Glutamatergic neuron (in vitro differentiated cells): ENCODE results near the gene TAF3. TPM values are rescaled to one million over a fixed set of nuclear protein-coding genes. Genes with fewer than 3 reads are reported as not detected.
"Not testable (repeated sequence)": the region's sequence is repeated elsewhere in the genome, so short reads cannot be mapped to it uniquely, and the experiment has no call there.

Source experiments
- DNase-seq: peaks from one replicate; pipeline ENCODE4 v3.0.0; 2022
- H3K27ac Mint-ChIP-seq: one replicate; pipeline ENCODE4 v1.8.0; 2020; ENCODE audit warnings: mild to moderate bottlenecking, mixed read lengths, inconsistent platforms; ENCODE audit not compliant: unreplicated experiment
- H3K27me3 Mint-ChIP-seq: one replicate; pipeline ENCODE4 v1.8.0; 2020; ENCODE audit warnings: mild to moderate bottlenecking, moderate library complexity, mixed read lengths, inconsistent platforms; ENCODE audit not compliant: unreplicated experiment
- H3K36me3 Mint-ChIP-seq: one replicate; pipeline ENCODE4 v1.8.0; 2020; ENCODE audit warnings: mild to moderate bottlenecking, mixed read lengths, inconsistent platforms; ENCODE audit not compliant: unreplicated experiment
- H3K4me1 Mint-ChIP-seq: one replicate; pipeline ENCODE4 v1.8.0; 2020; ENCODE audit warnings: mild to moderate bottlenecking, low read depth, mixed read lengths, inconsistent platforms; ENCODE audit not compliant: unreplicated experiment
- H3K4me3 Mint-ChIP-seq: one replicate; pipeline ENCODE4 v1.8.0; 2020; ENCODE audit warnings: mild to moderate bottlenecking, mixed read lengths, inconsistent platforms; ENCODE audit not compliant: unreplicated experiment
- H3K9me3 Mint-ChIP-seq: one replicate; pipeline ENCODE4 v1.8.0; 2020; ENCODE audit warnings: mild to moderate bottlenecking, moderate library complexity, mixed read lengths, inconsistent platforms; ENCODE audit not compliant: unreplicated experiment
- total RNA-seq: library from RNA; stranded (reverse); fragmentation: NEBNext Ultra II Directional; extraction: Animal tissue kit (Norgen Biotek cat#: 25700); gene quantifications from one replicate; pipeline ENCODE4 v1.2.1, GENCODE V29; 2021; ENCODE audit not compliant: unreplicated experiment
- TF ChIP-seq, protein P1 (sequence below): fragments of 200-600 bp; sonication (generic); IDR thresholded peaks from one replicate; pipeline ENCODE4 v1.5.0; 2021; ENCODE audit not compliant: partially characterized antibody, unreplicated experiment

The TAF3 gene
- total RNA-seq, 1 donor from 2014 or later: 10.2 TPM

DNA sequence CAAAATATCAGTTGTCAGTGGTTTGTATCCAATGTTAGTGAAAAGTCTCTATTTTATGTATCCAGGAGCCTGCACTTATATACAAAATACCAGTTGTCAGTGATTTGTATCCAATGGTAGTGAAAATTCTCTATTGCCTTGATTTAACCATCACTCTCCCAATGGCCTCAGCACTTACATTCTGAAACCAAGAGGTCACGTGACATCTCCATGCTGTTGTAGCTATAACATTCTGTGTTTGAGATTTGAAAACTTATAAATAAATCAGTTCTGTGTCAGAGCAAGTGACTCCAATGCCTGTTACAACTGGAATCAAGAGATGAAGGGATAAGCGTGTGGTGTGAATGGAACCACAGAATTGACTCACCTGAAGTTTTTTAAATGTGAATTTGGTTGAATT lies 205.5 kb downstream of the TAF3 start:
- TF ChIP-seq, protein P1, sequence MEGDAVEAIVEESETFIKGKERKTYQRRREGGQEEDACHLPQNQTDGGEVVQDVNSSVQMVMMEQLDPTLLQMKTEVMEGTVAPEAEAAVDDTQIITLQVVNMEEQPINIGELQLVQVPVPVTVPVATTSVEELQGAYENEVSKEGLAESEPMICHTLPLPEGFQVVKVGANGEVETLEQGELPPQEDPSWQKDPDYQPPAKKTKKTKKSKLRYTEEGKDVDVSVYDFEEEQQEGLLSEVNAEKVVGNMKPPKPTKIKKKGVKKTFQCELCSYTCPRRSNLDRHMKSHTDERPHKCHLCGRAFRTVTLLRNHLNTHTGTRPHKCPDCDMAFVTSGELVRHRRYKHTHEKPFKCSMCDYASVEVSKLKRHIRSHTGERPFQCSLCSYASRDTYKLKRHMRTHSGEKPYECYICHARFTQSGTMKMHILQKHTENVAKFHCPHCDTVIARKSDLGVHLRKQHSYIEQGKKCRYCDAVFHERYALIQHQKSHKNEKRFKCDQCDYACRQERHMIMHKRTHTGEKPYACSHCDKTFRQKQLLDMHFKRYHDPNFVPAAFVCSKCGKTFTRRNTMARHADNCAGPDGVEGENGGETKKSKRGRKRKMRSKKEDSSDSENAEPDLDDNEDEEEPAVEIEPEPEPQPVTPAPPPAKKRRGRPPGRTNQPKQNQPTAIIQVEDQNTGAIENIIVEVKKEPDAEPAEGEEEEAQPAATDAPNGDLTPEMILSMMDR: no peak
- Mint-ChIP-seq H3K9me3 (no peaks in the 10 kb centered on the region), H3K36me3 (no peaks in the 10 kb centered on the region), H3K4me3 (no peak overlapping the region), H3K27ac (no peak overlapping the region), H3K4me1 (no peaks in the 10 kb centered on the region), H3K27me3 (no peaks in the 10 kb centered on the region)
- no peak for DNase-seq

- no peaks in the 10 kb centered on the region for H3K36me3 Mint-ChIP-seq
- TF ChIP-seq, protein P1: no peak
- no peaks in the 10 kb centered on the region for H3K9me3 Mint-ChIP-seq
- no peak overlapping the region for H3K27ac Mint-ChIP-seq
- no peaks in the 10 kb centered on the region for H3K4me1 Mint-ChIP-seq
- no peak for DNase-seq
- H3K27me3 Mint-ChIP-seq: peaks cover 2% of the 10 kb centered on the region
- H3K4me3 Mint-ChIP-seq: no peak overlapping the region
These were observed 208.3 kb downstream of the TAF3 start for GRCh38 chr10:8026349-8027259.

DNA sequence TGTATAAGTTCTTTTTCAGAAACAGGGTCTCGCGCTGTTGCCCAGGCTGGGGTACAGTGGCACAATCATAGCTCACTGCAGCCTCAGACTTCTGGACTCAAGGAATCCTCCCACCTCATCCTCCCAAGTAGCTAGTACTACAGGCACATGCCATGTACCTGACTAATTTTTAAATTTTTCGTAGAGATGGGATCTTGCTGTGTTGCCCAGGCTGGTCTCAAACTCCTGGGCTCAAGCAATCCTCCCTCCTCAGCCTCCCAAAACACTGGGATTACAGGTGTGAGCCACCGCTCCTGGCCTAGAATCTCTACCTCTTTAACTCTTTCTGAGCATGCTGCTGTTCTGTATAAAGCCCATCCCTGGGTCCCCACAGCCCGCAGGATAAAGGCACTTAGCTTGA lies 212.9 kb downstream of the TAF3 start:
- H3K36me3 Mint-ChIP-seq, H3K9me3 Mint-ChIP-seq, DNase-seq, H3K4me3 Mint-ChIP-seq, H3K27ac Mint-ChIP-seq, H3K4me1 Mint-ChIP-seq: not testable (repeated sequence)
- H3K27me3 Mint-ChIP-seq: peaks cover 24% of the 10 kb centered on the region

DNA sequence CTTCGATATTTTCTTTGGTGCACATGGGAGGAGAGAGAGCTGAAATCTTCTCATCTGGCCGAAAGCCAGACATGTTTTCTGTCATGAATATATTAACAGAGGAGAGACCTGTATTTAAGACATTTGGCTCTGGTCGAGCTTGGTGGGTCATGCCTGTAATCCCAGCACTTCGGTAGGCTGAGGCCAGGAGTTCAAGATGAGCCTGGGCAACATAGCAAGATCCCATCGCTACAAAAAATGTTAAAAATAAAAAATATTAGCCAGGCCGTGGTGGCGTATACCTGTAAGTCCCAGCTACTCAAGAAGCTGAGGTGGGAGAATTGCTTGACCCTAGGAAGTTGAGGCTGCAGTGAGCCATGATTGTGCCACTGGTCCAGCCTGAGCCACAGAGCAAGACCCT lies 214.3 kb downstream of the TAF3 start:
- TF ChIP-seq, protein P1: no peak
- Mint-ChIP-seq H3K4me1 (peaks cover 6% of the 10 kb centered on the region), H3K9me3 (peaks cover 3% of the 10 kb centered on the region), H3K4me3 (no peak overlapping the region), H3K27ac (no peak overlapping the region), H3K27me3 (peaks cover 28% of the 10 kb centered on the region), H3K36me3 (no peaks in the 10 kb centered on the region)
- no peak for DNase-seq

- peaks cover 11% of the 10 kb centered on the region for H3K9me3 Mint-ChIP-seq
- H3K4me3 Mint-ChIP-seq: no peak overlapping the region
- no peak overlapping the region for H3K27ac Mint-ChIP-seq
- H3K4me1 Mint-ChIP-seq: peaks cover 6% of the 10 kb centered on the region
- DNase-seq: no peak
- H3K36me3 Mint-ChIP-seq: no peaks in the 10 kb centered on the region
- TF ChIP-seq, protein P1: no peak
- H3K27me3 Mint-ChIP-seq: peaks cover 36% of the 10 kb centered on the region
These were observed 215.6 kb downstream of the TAF3 start for GRCh38 chr10:8033812-8034465.
